GM12892 (cell line): ENCODE measurements around the gene SH3RF3.
A peak's percentile ranks its signal among the peaks of the same experiment; 100 is the strongest.

ENCODE experiments used
- DNase-seq: peaks from one replicate; pipeline ENCODE4 v3.0.0; 2011; ENCODE audit not compliant: insufficient read length
- FAIRE-seq: peaks from 2 replicates; lab custom pipeline; 2011; peaks lifted over from hg19 to GRCh38; lab: Jason Lieb, UNC
- POLR2A ChIP-seq: IDR thresholded peaks from 2 replicates; pipeline ENCODE4 v1.6.1; 2011; ENCODE audit warnings: low read depth, low read length, control low read depth
- POLR2AphosphoS5 ChIP-seq: IDR thresholded peaks from 2 replicates; pipeline ENCODE4 v1.6.1; 2011; ENCODE audit warnings: low read depth, low read length, control low read depth
- TAF1 ChIP-seq: IDR thresholded peaks from 2 replicates; pipeline ENCODE4 v1.6.1; 2011; ENCODE audit warnings: low read depth, mild to moderate bottlenecking, control low read depth, low read length, borderline replicate concordance

SH3RF3 gene

DNA sequence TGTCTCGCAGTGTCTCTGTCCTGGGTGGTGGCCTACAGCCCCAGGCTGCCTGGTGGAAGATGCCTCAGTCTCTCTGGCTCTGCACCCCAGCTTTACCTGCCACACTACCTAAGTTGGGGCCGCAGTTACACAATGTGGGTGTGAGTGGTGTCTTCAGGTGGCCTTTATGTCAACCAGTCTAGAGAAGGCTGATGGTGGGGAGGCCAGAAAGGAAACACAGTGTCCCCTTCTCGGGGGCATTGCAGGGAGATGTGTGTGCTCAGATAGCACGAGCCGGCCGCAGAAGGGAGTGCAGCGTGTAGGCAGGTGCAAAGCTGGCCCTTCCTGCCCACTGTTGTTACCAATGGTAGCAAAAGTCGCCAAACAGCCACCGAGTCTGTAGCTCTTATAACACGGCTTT is 216.1 kb downstream of the SH3RF3 start:
- DNase-seq (no peak), FAIRE-seq (no peak)
- no peak for TF ChIP-seq POLR2A
- no peak for TF ChIP-seq TAF1
- no peak for TF ChIP-seq POLR2AphosphoS5

DNA sequence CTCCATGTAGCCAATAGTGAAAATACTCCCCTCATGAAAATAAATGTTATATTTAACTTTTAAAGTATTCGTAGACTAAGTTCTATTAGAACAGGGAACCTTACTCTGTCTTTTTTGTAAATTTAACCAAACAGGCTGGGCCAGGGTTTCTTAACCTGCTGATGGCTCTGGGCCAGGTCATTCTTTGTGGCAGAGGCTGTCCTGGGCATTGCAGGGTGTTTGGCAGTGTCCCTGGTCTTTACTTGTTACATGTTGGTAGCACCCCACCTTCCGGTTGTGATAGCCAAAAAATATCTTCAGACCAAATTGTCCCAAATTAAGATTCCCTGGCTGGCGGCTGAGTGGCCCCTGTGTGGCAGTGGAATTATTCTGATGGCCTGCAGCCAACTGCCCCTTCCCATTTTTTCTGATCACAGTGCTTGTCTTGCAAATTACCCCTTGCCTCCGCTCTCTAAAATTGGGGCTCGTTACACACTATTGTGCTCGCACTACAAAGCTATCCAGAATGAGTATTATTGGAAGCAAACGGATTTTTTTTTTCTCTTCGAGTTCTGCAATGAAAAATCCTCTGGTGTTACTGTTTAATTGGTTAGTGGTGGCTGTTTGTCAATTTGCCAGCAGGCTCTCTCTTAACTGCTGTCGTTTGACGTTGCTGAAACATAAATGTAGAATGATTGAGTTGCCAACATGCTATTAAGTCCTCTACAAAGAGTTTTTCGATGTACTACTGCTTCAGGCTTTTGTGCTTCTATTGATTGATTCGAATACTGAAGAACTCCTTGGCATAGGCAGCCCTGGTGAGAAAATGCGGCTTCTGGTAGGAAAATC is 216.9 kb downstream of the SH3RF3 start:
- no peak for TF ChIP-seq TAF1
- no peak for TF ChIP-seq POLR2AphosphoS5
- TF ChIP-seq POLR2A = no peak
- FAIRE-seq (no peak), DNase-seq (no peak)

DNA sequence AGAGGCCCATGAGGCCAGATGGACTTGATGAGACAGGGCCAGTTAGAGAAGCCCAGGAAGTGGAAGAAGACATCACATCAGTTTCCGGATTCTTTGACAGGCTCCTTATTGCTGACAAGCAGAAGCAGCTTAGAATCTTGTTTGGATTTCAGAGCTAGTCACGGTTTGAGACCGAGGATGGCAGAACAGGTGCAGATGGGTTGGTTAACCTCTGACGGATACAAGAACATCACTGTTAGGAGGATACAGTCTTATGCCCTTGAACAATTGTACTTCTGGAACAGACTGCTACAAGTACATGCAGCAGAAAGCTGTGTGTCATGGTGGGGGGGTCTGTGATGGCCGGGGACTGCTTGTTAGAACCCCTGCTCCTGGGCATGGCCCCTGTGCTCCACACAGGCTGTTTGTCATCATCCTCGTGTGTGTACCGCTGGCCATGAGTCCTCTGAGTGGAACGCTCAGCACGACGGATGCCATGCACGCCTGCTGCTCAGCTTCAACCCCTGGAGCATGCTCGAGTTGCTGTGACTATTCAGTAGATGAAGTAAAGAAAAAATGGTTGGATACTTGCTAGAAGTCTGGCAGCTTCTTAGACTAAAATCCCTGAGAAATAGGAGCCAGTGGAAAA is 217.7 kb downstream of the SH3RF3 start:
- FAIRE-seq = no peak
- no peak for DNase-seq

DNA sequence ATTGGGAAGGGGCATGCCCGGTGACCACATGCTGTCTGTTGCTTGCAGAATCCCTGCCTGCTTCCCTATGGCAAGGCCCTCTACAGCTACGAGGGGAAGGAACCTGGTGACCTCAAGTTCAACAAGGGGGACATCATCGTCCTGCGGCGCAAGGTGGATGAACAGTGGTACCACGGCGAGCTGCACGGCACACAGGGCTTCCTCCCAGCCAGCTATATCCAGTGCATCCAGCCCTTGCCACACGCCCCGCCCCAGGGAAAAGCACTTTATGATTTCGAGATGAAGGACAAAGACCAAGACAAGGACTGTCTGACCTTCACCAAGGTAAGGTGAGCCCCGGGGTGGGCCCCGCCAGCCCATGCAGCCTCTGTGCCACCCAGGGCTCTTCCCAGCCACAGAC is 218.6 kb downstream of the SH3RF3 start:
- FAIRE-seq = no peak
- no peak for DNase-seq
- TF ChIP-seq TAF1 = no peak
- TF ChIP-seq POLR2A = no peak
- TF ChIP-seq POLR2AphosphoS5 = no peak

More for the DNA sequence above, 217.7 kb downstream of the SH3RF3 start:
- TF ChIP-seq TAF1 = no peak
- no peak for TF ChIP-seq POLR2A
- no peak for TF ChIP-seq POLR2AphosphoS5

DNA sequence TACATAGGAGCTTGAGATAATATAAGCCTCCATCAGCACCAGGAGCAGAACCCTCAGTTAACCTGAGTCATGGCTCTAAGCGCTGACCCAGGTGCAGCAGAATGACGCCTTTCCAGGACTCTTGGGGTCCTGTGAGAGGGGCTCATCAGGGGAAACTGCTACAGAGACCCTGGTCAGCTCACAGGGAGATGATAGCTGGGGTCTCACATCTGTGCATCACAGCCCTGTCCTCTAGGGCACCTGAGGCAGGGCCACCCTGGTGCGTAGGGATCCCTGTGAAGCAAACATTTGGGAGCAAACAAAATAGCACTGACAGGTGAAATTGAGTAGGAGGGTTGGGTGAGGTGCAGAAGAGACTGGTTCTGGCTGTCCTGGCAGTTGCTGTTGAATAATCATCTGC is 219.2 kb downstream of the SH3RF3 start:
- no peak for FAIRE-seq
- no peak for TF ChIP-seq TAF1
- DNase-seq = no peak

DNA sequence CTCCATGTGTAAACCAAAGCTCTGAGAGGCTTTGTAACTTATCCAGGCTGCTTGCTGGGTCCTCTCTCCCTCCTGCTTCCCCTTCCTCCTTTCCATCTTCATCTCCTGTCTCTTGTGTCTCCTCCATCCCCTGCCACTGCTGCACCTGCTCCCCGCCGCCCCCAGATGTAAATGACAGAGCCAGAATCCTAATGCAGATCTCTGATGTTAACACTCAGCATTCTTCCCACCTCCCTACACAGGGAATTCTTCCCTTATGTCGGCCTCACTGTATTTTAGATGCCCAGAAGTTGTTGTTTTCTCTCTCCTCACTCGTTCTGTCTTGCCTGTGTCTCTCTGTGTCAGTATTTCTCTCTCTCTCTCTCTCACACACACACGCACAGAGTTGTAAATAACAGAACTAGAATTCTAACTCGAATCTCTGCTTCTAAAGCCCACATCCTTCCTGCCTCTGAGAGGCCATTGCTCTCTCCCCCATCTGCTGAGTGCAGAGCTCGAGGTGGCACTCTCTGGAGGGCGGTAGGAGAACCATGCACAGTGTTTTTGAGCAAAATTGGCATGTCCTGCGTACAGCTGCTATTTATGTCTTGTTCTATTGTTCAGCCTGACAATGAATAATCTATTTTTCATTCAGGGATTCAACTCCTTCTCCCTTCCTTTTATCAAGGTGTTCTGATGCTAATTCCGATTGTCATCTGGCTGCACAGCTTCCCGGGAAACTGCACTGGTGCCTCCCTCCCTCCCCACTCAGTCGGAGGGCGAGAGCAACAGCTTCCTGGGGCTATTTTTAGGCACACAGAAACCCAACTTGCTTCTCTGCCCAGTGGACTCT is 219.9 kb downstream of the SH3RF3 start:
- no peak for TF ChIP-seq POLR2AphosphoS5
- TF ChIP-seq POLR2A = no peak
- FAIRE-seq (peak; percentile 64), DNase-seq (no peak)

DNA sequence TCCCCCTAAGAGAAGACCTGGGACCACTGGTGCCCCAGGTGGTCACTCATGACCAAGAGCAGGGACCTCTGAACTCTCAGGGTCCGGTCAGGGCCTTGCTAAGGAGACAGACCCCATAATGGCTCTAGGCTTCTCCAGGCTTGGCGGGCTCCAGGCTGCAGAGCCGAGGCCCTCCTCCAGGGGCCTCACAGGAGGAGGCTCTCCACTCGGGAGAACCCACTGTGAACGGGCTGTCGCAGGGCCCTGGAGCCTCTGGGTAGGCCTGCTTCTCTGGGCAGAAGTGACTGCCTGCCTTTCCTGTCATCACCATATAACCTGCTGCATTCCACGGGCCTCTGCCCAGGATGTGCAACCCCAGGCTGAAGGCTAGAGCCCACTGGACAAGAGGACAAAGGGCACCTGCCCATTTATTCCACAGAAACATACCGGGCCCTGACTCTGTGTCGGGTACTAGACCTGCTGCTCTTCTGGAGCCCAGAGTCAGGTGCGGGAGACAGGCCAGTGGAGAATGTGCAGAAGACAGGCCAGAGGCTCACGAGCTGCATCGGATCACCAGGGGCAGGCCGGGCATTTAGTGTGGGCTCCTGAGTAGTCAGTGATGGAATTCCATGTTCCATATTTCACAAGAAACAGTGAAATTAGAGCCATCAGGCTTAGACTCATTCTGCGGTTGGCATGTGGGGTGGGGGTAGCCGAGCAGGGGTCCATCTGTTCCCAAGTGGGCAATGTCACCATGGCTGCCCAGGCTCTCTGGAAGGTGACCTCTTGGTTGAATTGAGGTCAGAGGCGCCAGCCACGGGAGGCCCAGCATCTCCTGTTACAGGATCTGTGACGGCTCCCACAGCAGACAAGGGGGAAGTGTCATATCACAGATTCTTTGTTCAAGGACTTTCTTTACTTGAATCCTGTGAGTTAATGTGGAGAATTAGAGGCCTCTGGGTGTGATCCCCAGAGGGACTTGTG is 220.8 kb downstream of the SH3RF3 start:
- DNase-seq (no peak), FAIRE-seq (no peak)
- no peak for TF ChIP-seq TAF1
- no peak for TF ChIP-seq POLR2AphosphoS5
- TF ChIP-seq POLR2A = no peak

DNA sequence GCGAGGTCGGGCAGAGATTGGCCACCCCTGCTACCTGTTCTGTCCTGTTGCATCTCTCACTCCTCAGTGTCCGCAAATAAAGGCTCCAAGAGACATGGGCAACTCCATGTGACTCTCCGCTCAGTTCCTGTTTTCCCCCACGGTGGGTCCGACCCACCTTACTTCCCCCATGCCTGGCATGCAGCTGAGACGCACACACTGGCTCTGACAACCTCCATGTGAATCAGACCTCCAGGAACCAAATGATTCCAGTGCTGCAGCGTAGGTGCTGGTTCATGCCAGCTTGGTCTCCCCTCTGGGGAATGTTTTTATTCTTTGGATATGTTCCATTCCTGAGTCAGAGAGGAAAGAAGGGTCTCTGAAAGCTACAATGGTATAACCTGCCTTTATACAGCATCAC is 221.5 kb downstream of the SH3RF3 start:
- DNase-seq (no peak), FAIRE-seq (no peak)
- TF ChIP-seq POLR2A (no peak), TAF1 (no peak), POLR2AphosphoS5 (no peak)

DNA sequence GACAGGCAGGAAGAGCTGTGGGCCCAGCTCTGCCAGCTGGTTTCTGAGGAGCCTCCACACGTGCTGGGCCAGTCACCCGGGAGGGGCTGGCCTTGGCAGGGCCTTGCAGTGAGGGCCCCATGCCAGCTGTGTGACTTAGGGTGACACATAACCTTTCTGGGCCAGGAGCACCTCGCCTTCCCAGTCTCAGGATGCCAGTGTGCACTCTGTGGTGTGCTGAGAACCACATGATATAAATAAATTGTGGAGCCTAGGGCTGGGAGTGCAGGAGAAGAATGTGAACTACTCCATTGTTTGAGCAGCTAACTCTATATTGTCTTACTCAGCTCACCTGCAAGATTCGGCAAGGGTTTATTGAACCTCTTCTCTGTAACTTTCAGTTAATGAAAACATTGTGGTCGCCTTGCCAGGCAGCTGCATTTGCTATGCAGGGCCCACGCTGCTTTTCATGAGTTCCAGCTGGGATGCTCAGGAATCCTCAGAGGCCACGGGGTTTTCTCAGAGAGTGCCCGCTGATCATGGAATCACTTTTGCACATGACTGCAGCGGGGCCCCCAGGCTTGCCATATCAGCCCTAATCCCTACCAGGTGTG is 222.3 kb downstream of the SH3RF3 start:
- FAIRE-seq = no peak
- TF ChIP-seq POLR2A (no peak), POLR2AphosphoS5 (no peak), TAF1 (no peak)
- DNase-seq = no peak

DNA sequence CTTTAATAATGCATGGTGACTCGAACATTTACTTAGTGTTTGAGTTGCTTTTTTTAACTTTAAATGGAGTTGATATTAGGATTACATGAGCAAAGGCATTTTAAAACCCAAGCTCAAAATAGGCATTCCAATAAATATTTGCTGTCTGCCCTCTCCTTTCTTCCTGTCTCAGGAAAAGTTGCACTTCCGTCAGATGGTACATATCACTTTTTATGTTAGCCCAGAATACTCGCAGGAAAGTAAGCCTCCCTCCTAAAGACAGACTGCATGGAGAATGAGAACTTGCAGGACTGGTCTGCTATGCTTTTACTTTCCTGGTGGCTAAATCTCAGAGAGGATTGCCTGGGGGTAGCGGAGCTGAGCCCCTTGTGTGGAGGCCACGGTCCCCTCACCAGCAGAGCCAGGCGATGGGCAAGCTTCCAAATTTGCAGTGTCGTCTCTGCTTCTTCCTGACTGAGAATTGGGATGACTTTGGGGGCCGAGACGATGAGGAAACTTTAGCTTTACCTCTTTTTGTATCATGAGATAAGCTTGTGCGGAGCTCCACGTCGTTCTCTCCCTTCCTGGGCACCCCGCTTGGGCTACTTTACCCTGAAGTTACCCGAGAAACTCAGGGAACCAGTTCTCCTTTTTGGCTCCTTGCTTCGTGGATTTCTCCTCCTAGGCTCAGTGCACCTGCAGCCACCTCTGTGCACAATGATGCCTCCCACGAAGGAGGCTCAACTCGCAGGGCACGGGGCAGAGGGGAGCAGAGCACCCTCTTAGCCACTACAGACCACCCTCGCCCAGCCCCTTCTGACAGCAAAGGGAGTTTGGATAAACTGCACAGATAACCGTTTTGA is 223.3 kb downstream of the SH3RF3 start:
- DNase-seq = no peak
- TF ChIP-seq TAF1 (no peak), POLR2A (no peak), POLR2AphosphoS5 (no peak)
- FAIRE-seq = no peak
